ENCODE measurements around the gene RCOR1.
"Not testable (repeated sequence)": the region's sequence is repeated elsewhere in the genome, so short reads cannot be mapped to it uniquely, and the experiment has no call there.

The RCOR1 gene

GRCh38 chr14:102548616-102549240 lies 43.7 kb upstream of the RCOR1 start:
- TF ChIP-seq LEF1 (IDR thresholded peaks at IDR 0.05; ENCODE audit: borderline replicate concordance) (no peak), BHLHE40 (IDR thresholded peaks at IDR 0.05; ENCODE audit: borderline replicate concordance) (no peak), FOXK2 (IDR thresholded peaks at IDR 0.05) (no peak), HDGF (IDR thresholded peaks at IDR 0.05; ENCODE audit: borderline replicate concordance) (no peak)
- DNase-seq (ENCODE audit: extremely low spot score) = no peak
- CTCF ChIA-PET = no interaction called here
- POLR2A ChIA-PET = interaction anchor here (1.1 kb wide), 1 partner anchor 43 kb away, joined by 3 read pairs; no protein-coding TSS in a partner anchor

- DNase-seq (ENCODE audit: extremely low spot score); POLR2A ChIA-PET; CTCF ChIA-PET: not testable (repeated sequence)
Observed at GRCh38 chr14:102550927-102551401, 41.5 kb upstream of the RCOR1 start.

GRCh38 chr14:102551995-102552705 lies 40.3 kb upstream of the RCOR1 start:
- CTCF ChIA-PET = no interaction called here
- POLR2A ChIA-PET = no interaction called here
- TF ChIP-seq L3MBTL2 (conservative IDR thresholded peaks at IDR 0.05) = no peak
- TF ChIP-seq HDGF (IDR thresholded peaks at IDR 0.05; ENCODE audit: borderline replicate concordance) = no peak
- no peak for DNase-seq (ENCODE audit: extremely low spot score)

- ChIA-PET POLR2A (no interaction called here), CTCF (no interaction called here)
- DNase-seq (ENCODE audit: extremely low spot score) = no peak
- no peak for TF ChIP-seq TARDBP (IDR thresholded peaks at IDR 0.05)
- no peak for TF ChIP-seq CTBP1 (IDR thresholded peaks at IDR 0.05; ENCODE audit: borderline replicate concordance)
- no peak for TF ChIP-seq HDGF (IDR thresholded peaks at IDR 0.05; ENCODE audit: borderline replicate concordance)
- TF ChIP-seq BHLHE40 (IDR thresholded peaks at IDR 0.05; ENCODE audit: borderline replicate concordance) = no peak
- no peak for TF ChIP-seq FOXK2 (IDR thresholded peaks at IDR 0.05)
- no peak for TF ChIP-seq PKNOX1 (IDR thresholded peaks at IDR 0.05)
- TF ChIP-seq L3MBTL2 (conservative IDR thresholded peaks at IDR 0.05) = no peak
- no peak for TF ChIP-seq LEF1 (IDR thresholded peaks at IDR 0.05; ENCODE audit: borderline replicate concordance)
- TF ChIP-seq FOXA1 (IDR thresholded peaks at IDR 0.05) = no peak
- TF ChIP-seq SUZ12 (IDR thresholded peaks at IDR 0.05) = no peak
- TF ChIP-seq ELF4 (IDR thresholded peaks at IDR 0.05) = no peak
- TF ChIP-seq FOXM1 (IDR thresholded peaks at IDR 0.05; ENCODE audit: borderline replicate concordance) = no peak
- no peak for TF ChIP-seq NFRKB (IDR thresholded peaks at IDR 0.05)
- no peak for TF ChIP-seq ARNT (IDR thresholded peaks at IDR 0.05)
- no peak for TF ChIP-seq SP1 (IDR thresholded peaks at IDR 0.05)
- TF ChIP-seq ZNF384 (IDR thresholded peaks at IDR 0.05) = no peak
Observed at GRCh38 chr14:102554821-102555819, 37.3 kb upstream of the RCOR1 start.

GRCh38 chr14:102556098-102556677 lies 36.3 kb upstream of the RCOR1 start:
- TF ChIP-seq FOXM1 (IDR thresholded peaks at IDR 0.05; ENCODE audit: borderline replicate concordance) = no peak
- no peak for TF ChIP-seq LEF1 (IDR thresholded peaks at IDR 0.05; ENCODE audit: borderline replicate concordance)
- TF ChIP-seq ZNF384 (IDR thresholded peaks at IDR 0.05) = no peak
- TF ChIP-seq SUZ12 (IDR thresholded peaks at IDR 0.05) = no peak
- TF ChIP-seq CTBP1 (IDR thresholded peaks at IDR 0.05; ENCODE audit: borderline replicate concordance) = no peak
- TF ChIP-seq SP1 (IDR thresholded peaks at IDR 0.05) = no peak
- TF ChIP-seq ELF4 (IDR thresholded peaks at IDR 0.05) = no peak
- no peak for TF ChIP-seq BHLHE40 (IDR thresholded peaks at IDR 0.05; ENCODE audit: borderline replicate concordance)
- TF ChIP-seq PKNOX1 (IDR thresholded peaks at IDR 0.05) = no peak
- no peak for TF ChIP-seq L3MBTL2 (conservative IDR thresholded peaks at IDR 0.05)
- no peak for TF ChIP-seq TARDBP (IDR thresholded peaks at IDR 0.05)
- no peak for TF ChIP-seq ARNT (IDR thresholded peaks at IDR 0.05)
- no peak for TF ChIP-seq NFRKB (IDR thresholded peaks at IDR 0.05)
- TF ChIP-seq FOXK2 (IDR thresholded peaks at IDR 0.05) = no peak
- no peak for TF ChIP-seq FOXA1 (IDR thresholded peaks at IDR 0.05)
- no peak for TF ChIP-seq HDGF (IDR thresholded peaks at IDR 0.05; ENCODE audit: borderline replicate concordance)
- no peak for DNase-seq (ENCODE audit: extremely low spot score)
- CTCF ChIA-PET = no interaction called here
- POLR2A ChIA-PET = no interaction called here

- ChIA-PET CTCF (no interaction called here), POLR2A (interaction anchor here (1.0 kb wide), 1 partner anchor 17 kb away, joined by 3 read pairs; no protein-coding TSS in a partner anchor)
- TF ChIP-seq TARDBP (IDR thresholded peaks at IDR 0.05) = no peak
- no peak for TF ChIP-seq SP1 (IDR thresholded peaks at IDR 0.05)
- TF ChIP-seq SUZ12 (IDR thresholded peaks at IDR 0.05) = no peak
- TF ChIP-seq BHLHE40 (IDR thresholded peaks at IDR 0.05; ENCODE audit: borderline replicate concordance) = no peak
- no peak for TF ChIP-seq PKNOX1 (IDR thresholded peaks at IDR 0.05)
- no peak for TF ChIP-seq L3MBTL2 (conservative IDR thresholded peaks at IDR 0.05)
- TF ChIP-seq LEF1 (IDR thresholded peaks at IDR 0.05; ENCODE audit: borderline replicate concordance) = no peak
- no peak for TF ChIP-seq FOXK2 (IDR thresholded peaks at IDR 0.05)
- no peak for TF ChIP-seq ZNF384 (IDR thresholded peaks at IDR 0.05)
- TF ChIP-seq ARNT (IDR thresholded peaks at IDR 0.05) = no peak
- no peak for TF ChIP-seq FOXM1 (IDR thresholded peaks at IDR 0.05; ENCODE audit: borderline replicate concordance)
- no peak for TF ChIP-seq ELF4 (IDR thresholded peaks at IDR 0.05)
- TF ChIP-seq FOXA1 (IDR thresholded peaks at IDR 0.05) = no peak
- no peak for DNase-seq (ENCODE audit: extremely low spot score)
Observed at GRCh38 chr14:102557434-102558226, 34.8 kb upstream of the RCOR1 start.
